ENCODE measurements around the gene DNAJB7. TPM values are rescaled to one million over a fixed set of nuclear protein-coding genes. Genes with fewer than 3 reads are reported as not detected.

The DNAJB7 gene
- total and polyA plus RNA-seq, 2 donors (not counting 1 experiment from before 2014, with no cell fraction given) = not detected

DNA sequence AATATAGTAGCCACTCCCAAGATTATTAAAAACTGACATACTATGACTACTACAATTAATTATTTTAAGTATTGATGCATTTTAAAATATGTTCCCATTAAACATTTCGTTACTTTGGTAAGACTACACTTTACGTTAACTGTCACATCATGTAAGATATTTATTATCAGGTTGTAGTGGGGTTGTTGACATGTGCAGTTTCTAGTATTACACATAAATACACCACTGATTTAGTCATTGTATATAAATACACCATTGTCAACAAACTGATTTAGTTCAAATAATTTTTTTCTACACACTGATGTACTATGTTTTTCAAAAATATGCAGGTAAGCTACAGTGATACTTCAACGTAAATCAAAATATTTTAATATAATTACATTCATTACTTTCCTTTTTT lies 17.0 kb downstream of the DNAJB7 start:
- Histone ChIP-seq H3K36me3 (replicated peaks in 1 of 2; ENCODE audit: control extremely low read depth in 1 of 2, control insufficient read depth in 1 of 2, extremely low read depth in 1 of 2, insufficient read depth in 2 of 2, low read length in 1 of 2) (peaks cover 13 to 77% of the 10 kb centered on the region in 2 experiments), H3K27me3 (replicated peaks in 1 of 4; ENCODE audit: control extremely low read depth in 1 of 4, control insufficient read depth in 3 of 4, insufficient read depth in 4 of 4, low read length in 3 of 4) (no peaks in the 10 kb centered on the region), H2AFZ (ENCODE audit: insufficient read depth, low read depth, low read length, poor library complexity, severe bottlenecking) (no peak overlapping the region), H3K9me3 (ENCODE audit: control extremely low read depth in 1 of 3, control insufficient read depth in 2 of 3, insufficient read depth in 1 of 3, low read length in 2 of 3) (no peaks in the 10 kb centered on the region), H3K9ac (ENCODE audit: low read length) (no peak overlapping the region), H3K27ac (ENCODE audit: low read length in 2 of 2) (no peak overlapping the region), H3K4me2 (replicated peaks; ENCODE audit: low read depth, low read length, poor library complexity, severe bottlenecking) (no peak overlapping the region), H3K4me1 (ENCODE audit: control insufficient read depth in 2 of 2, insufficient read depth in 2 of 2, low read length in 2 of 2) (no peaks in the 10 kb centered on the region), H4K20me1 (ENCODE audit: control insufficient read depth, insufficient read depth, low read length, poor library complexity, severe bottlenecking) (peaks cover 30% of the 10 kb centered on the region), H3K79me2 (ENCODE audit: control insufficient read depth, insufficient read depth, low read length) (peaks cover 47% of the 10 kb centered on the region), H3K4me3 (ENCODE audit: control extremely low read depth in 1 of 5, extremely low read depth in 1 of 5, insufficient read depth in 1 of 5, low read depth in 2 of 5, low read length in 4 of 5) (no peak overlapping the region)
- Mint-ChIP-seq H3K4me3 (no peak overlapping the region), H3K27ac (no peak overlapping the region), H3K27me3 (no peaks in the 10 kb centered on the region), H3K9me3 (ENCODE audit: insufficient read depth) (no peaks in the 10 kb centered on the region), H3K4me1 (no peaks in the 10 kb centered on the region)
- ChIA-PET CTCF (interaction anchor here (1.1 kb wide), 1 partner anchor 16 kb away, joined by 3 read pairs; no protein-coding TSS in a partner anchor), POLR2A (no interaction called here)
- WGBS (ENCODE audit: insufficient coverage) = no CpG with 5 or more reads among the region's 3 CpGs
- TF ChIP-seq EZH2 (IDR thresholded peaks at IDR 0.05; ENCODE audit: borderline replicate concordance, insufficient read depth, low read depth, low read length, poor library complexity, severe bottlenecking) = no peak
- TF ChIP-seq, protein P1, sequence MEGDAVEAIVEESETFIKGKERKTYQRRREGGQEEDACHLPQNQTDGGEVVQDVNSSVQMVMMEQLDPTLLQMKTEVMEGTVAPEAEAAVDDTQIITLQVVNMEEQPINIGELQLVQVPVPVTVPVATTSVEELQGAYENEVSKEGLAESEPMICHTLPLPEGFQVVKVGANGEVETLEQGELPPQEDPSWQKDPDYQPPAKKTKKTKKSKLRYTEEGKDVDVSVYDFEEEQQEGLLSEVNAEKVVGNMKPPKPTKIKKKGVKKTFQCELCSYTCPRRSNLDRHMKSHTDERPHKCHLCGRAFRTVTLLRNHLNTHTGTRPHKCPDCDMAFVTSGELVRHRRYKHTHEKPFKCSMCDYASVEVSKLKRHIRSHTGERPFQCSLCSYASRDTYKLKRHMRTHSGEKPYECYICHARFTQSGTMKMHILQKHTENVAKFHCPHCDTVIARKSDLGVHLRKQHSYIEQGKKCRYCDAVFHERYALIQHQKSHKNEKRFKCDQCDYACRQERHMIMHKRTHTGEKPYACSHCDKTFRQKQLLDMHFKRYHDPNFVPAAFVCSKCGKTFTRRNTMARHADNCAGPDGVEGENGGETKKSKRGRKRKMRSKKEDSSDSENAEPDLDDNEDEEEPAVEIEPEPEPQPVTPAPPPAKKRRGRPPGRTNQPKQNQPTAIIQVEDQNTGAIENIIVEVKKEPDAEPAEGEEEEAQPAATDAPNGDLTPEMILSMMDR (IDR thresholded peaks at IDR 0.05) = no peak
- ATAC-seq (ENCODE audit: low read depth) (no peak), DNase-seq (no peak)
- intact Hi-C loops (cut with micrococcal nuclease) = no loop called here

DNA sequence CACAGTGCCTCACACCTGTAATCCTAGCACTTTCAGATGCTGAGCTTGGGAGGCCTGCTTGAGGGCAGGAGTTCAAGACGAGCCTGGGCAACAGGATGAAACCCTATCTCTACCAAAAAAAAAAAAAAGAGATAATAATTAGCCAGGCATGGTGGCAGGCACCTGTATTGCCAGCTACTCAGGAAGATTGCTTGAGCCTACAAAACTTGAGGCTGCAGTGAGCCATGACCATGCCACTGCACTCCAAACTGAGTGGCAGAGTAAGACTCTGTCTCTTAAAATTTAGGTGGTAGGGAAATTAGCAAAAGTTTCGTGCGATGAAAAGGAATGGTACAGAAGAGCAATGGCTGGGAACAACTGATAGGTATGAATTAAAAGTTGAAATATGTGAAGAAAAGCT lies 23.4 kb downstream of the DNAJB7 start:
- H4K20me1 ChIP-seq (ENCODE audit: control insufficient read depth, insufficient read depth, low read length, poor library complexity, severe bottlenecking) = peaks cover 38% of the 10 kb centered on the region
- DNase-seq (no peak), ATAC-seq (ENCODE audit: low read depth) (no peak)
- intact Hi-C loops (cut with micrococcal nuclease) = no loop called here
- H3K27ac ChIP-seq (ENCODE audit: low read length in 2 of 2) = no peak overlapping the region
- no peak overlapping the region for H3K9ac ChIP-seq (ENCODE audit: low read length)
- H3K4me2 ChIP-seq (replicated peaks; ENCODE audit: low read depth, low read length, poor library complexity, severe bottlenecking) = no peak overlapping the region
- POLR2A ChIA-PET = no interaction called here
- peaks cover 14 to 81% of the 10 kb centered on the region in 2 experiments for H3K36me3 ChIP-seq (replicated peaks in 1 of 2; ENCODE audit: control extremely low read depth in 1 of 2, control insufficient read depth in 1 of 2, extremely low read depth in 1 of 2, insufficient read depth in 2 of 2, low read length in 1 of 2)
- H3K79me2 ChIP-seq (ENCODE audit: control insufficient read depth, insufficient read depth, low read length) = peaks cover 44% of the 10 kb centered on the region
- H3K9me3 ChIP-seq (ENCODE audit: control extremely low read depth in 1 of 3, control insufficient read depth in 2 of 3, insufficient read depth in 1 of 3, low read length in 2 of 3) = no peaks in the 10 kb centered on the region
- H3K4me1 Mint-ChIP-seq = no peaks in the 10 kb centered on the region
- H3K4me3 Mint-ChIP-seq = no peak overlapping the region
- H2AFZ ChIP-seq (ENCODE audit: insufficient read depth, low read depth, low read length, poor library complexity, severe bottlenecking) = no peak overlapping the region
- CTCF ChIA-PET = no interaction called here
- TF ChIP-seq EZH2 (IDR thresholded peaks at IDR 0.05; ENCODE audit: borderline replicate concordance, insufficient read depth, low read depth, low read length, poor library complexity, severe bottlenecking) = no peak
- TF ChIP-seq, protein P1 (IDR thresholded peaks at IDR 0.05) = no peak
- no peaks in the 10 kb centered on the region for H3K27me3 ChIP-seq (replicated peaks in 1 of 4; ENCODE audit: control extremely low read depth in 1 of 4, control insufficient read depth in 3 of 4, insufficient read depth in 4 of 4, low read length in 3 of 4)
- no peaks in the 10 kb centered on the region for H3K27me3 Mint-ChIP-seq
- no CpG with 5 or more reads among the region's 3 CpGs for WGBS (ENCODE audit: insufficient coverage)
- H3K4me1 ChIP-seq (ENCODE audit: control insufficient read depth in 2 of 2, insufficient read depth in 2 of 2, low read length in 2 of 2) = no peaks in the 10 kb centered on the region
- no peak overlapping the region for H3K4me3 ChIP-seq (ENCODE audit: control extremely low read depth in 1 of 5, extremely low read depth in 1 of 5, insufficient read depth in 1 of 5, low read depth in 2 of 5, low read length in 4 of 5)
- H3K27ac Mint-ChIP-seq = no peak overlapping the region
- H3K9me3 Mint-ChIP-seq (ENCODE audit: insufficient read depth) = no peaks in the 10 kb centered on the region

Data from B cell (primary cell).